ENCODE measurements around the gene AMT.
A peak's percentile ranks its signal among the peaks of the same experiment; 100 is the strongest.
"Not testable (repeated sequence)": the region's sequence is repeated elsewhere in the genome, so short reads cannot be mapped to it uniquely, and the experiment has no call there.

AMT gene

GRCh38 chr3:49421890-49422378 is 339 bp downstream of the AMT start:
- DNase-seq, result no peak

GRCh38 chr3:49417516-49418120 is 4.7 kb downstream of the AMT start:
- no peak for DNase-seq

DNA sequence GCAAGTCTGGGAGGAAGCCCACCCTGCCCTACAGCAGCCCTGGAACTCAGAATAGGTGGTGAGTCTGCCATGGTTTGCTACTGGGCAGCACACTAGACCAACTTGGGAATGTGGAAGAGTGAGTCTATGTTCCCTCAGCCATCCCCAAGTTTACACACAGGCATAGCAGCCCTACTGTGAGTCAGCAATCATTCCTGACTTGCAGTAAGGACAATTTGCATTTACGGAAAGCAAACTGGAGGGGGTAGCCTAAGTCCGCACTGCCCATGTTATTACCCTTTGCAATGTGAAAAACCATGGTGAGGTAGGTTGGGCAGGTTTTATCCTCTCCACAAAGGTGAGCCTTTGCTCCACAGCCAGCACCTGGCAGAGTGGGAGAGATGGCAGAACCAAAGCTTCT is 5.4 kb downstream of the AMT start:
- DNase-seq, result no peak

GRCh38 chr3:49415931-49416601 is 6.2 kb downstream of the AMT start:
- peak; percentile 42 to 75 (median 63) for DNase-seq

DNA sequence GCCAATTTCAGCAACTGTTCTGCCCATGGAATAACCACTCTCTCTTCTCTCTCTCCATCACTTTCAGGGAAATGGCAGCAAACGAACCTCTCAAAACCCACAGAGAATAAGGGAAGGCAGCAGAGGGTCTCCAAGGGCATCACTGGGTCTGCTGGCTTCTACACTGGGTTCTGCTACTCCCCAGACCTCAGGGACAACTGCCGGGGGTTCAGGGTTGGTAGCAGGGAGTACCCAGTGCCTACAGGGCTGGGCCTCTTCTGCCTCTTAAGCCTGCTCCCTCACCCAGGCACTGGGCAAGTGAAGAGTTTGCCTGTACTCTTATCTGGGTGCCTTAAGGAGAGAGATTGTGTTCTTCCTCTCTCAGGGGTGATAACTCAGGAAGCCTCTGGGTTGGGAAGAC is 7.5 kb downstream of the AMT start:
- no peak for DNase-seq

DNA sequence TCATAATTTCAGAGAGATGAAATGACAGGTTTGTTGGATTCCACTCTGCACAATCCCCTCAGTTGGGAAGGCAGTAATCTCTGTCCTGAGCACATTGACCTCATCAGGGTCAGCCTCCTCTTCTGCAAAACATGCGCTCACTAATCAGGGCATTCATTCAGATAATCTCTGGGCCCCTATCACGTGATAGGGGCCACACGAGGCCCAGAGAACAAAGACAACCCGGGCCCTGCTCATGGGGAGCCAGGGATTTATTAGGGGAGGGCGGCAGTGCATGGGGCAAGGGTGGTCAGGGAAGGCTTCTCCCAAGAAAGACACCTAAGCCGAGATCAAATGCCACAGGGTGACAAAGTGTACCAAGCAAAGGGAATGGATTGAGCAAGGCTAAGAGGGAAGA is 8.9 kb downstream of the AMT start:
- no peak for DNase-seq

- DNase-seq, result no peak
Observed at GRCh38 chr3:49412632-49413337, 9.5 kb downstream of the AMT start.

DNA sequence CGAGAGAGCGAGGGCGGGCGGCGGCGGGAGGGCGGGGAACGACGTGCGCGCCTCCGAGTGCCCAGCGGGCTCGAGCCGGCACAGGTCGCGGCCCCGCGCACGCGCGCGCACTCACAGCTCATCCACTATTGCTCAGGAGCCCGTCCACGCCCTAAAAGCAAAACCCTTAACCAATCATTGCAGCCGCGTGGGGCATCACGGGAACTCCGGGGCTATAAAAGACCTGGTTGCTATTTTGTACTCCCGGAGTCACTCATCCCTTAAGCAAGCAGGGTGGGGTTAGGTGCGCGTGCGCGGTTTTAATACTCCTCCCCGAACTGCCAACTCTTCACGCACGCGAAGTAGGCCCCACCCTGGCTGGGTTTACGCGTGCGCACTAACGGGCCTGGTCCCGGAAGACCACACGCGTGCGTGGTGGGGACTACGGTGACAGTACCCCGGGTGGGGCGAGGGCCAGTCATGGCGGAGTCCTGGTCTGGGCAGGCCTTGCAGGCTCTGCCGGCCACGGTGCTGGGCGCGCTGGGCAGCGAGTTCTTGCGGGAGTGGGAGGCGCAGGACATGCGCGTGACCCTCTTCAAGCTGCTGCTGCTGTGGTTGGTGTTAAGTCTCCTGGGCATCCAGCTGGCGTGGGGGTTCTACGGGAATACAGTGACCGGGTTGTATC is 10.2 kb downstream of the AMT start, which contains the start of the genes RHOA and TCTA:
TSS of gene RHOA (minus strand) at position 9 of the 664 bp plus-strand sequence. CDS start 36,387 bp downstream, outside the sequence.
TSS of gene TCTA (plus strand) at position 456 of the 664 bp plus-strand sequence. CDS start at position 460, 4 bp downstream.
- DNase-seq, result peak; percentile 96 to 100 (median 99)

GRCh38 chr3:49411535-49411967 is 10.7 kb downstream of the AMT start:
- DNase-seq, result peak in 4 of 6 experiments; percentile 28 to 58 (median 51)

DNA sequence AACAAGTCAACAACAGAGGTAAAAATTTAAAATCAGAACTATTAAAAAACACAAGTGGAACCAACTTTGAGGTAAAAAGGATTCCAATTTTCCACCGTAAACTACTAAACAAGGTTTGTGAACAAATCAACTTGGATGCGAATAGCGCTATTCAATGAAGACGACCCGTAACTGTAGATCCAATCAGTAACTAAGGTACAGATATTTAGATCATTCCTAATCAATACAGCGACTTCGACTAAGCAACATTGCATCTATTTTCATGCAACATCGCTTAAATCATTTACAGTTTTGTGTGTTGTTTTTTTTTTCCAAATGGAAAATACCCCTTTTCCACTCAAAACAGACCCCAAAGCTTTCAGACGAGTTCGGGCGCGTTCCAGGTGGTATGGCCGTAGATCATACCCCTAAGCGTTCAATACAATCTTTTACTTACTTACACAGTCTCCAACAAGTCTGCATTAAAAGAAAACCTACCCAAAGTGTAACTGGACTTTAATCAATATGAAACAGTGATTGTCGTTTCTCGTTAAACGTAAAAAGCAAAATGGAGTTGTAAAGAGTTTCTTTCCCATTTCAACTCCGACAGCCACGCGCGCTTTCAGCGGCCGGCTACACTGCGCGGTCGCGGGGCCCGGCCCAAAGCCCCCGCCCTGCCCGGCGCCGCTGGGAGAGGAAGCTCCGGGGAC is 11.3 kb downstream of the AMT start:
- no peak for DNase-seq

GRCh38 chr3:49410066-49410845 is 12.0 kb downstream of the AMT start:
- peak in 3 of 6 experiments; percentile 9 to 18 (median 17) for DNase-seq

- no peak for DNase-seq
Observed at GRCh38 chr3:49406571-49407565, 15.4 kb downstream of the AMT start.

- not testable (repeated sequence) for DNase-seq
Observed at GRCh38 chr3:49405570-49405969, 16.7 kb downstream of the AMT start.

GRCh38 chr3:49403891-49404290 is 18.4 kb downstream of the AMT start:
- no peak for DNase-seq

GRCh38 chr3:49401766-49402165 is 20.5 kb downstream of the AMT start:
- no peak for DNase-seq

- no peak for DNase-seq
Observed at GRCh38 chr3:49399461-49399860, 22.8 kb downstream of the AMT start.

GRCh38 chr3:49397470-49397869 is 24.8 kb downstream of the AMT start:
- DNase-seq, result no peak

DNA sequence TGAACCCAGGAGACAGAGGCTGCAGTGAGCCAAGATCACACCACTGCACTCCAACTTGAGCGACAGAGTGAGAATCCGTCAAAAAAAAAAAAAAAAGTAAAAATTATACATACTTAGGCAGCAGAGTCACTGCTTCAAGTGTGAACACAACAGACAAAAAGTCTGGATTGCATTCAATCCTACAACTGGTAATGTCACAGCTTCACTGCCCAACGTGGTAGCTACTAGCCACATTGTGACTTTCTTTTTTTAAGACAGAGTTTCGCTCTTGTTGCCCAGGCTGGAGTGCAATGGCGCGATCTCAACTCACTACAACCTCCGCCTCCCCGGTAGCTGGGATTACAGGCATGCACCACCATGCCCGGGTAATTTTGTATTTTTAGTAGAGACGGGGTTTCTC is 31.0 kb downstream of the AMT start:
- DNase-seq, result not testable (repeated sequence)

DNA sequence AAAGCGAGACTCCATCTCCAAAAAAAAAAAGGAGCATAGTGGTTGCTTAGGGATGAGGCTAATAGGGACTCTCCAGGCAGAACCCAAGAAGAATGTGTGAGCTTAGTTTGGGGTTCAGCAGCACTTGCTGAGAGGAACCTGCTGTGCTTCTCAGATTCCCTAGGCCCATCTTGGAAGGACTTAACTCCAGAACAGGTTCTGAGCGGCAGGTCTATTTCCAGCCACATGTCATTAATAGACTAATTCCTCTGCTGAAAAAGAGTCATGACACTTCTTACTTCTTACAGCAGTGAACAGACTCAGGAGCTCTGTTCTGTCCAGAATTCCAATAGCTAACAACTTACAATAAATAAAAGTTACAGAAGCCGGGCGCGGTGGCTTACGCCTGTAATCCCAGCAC is 33.0 kb downstream of the AMT start:
- DNase-seq, result no peak

GRCh38 chr3:49388289-49388820 is 33.9 kb downstream of the AMT start:
- no peak for DNase-seq
